Liver (tissue), 9 donors: ENCODE results near the gene ELN. TPM values are rescaled to one million over a fixed set of nuclear protein-coding genes. Genes with fewer than 3 reads are reported as not detected.

ENCODE experiments used
- DNase-seq: peaks from one replicate; pipeline ENCODE4 v3.0.0-alpha.2; 2017; ENCODE audit warnings: low spot score
- H3K27ac ChIP-seq, 2 donors: one replicate each; pipeline ENCODE4 v1.7.0; 2013; ENCODE audit warnings: inconsistent platforms in 2 of 2, low read length in 2 of 2, control low read depth in 1 of 2, low read depth in 1 of 2, mild to moderate bottlenecking in 1 of 2
- H3K27me3 ChIP-seq, 4 donors: one replicate each; pipeline versions ENCODE4 v1.6.1 to v1.7.0; 2013; ENCODE audit warnings: low read length in 3 of 4, inconsistent platforms in 1 of 4, mild to moderate bottlenecking in 1 of 4, moderate library complexity in 1 of 4; ENCODE audit not compliant: control insufficient read depth in 4 of 4, insufficient read depth in 4 of 4
- H3K36me3 ChIP-seq, 4 donors: one replicate each; pipeline versions ENCODE4 v1.6.1 to v1.7.0; 2013; ENCODE audit warnings: low read length in 3 of 4, mild to moderate bottlenecking in 3 of 4, low read depth in 1 of 4, moderate library complexity in 1 of 4; ENCODE audit not compliant: control insufficient read depth in 4 of 4, insufficient read depth in 3 of 4
- H3K4me1 ChIP-seq, 4 donors: one replicate each; pipeline versions ENCODE4 v1.6.1 to v1.7.0; 2013; ENCODE audit warnings: low read length in 3 of 4, mild to moderate bottlenecking in 3 of 4, moderate library complexity in 1 of 4; ENCODE audit not compliant: control insufficient read depth in 4 of 4, insufficient read depth in 4 of 4
- H3K4me3 ChIP-seq, 3 donors: one replicate each; pipeline versions ENCODE4 v1.6.1 to v1.7.0; 2013; ENCODE audit warnings: low read length in 3 of 3, control low read depth in 1 of 3, low read depth in 1 of 3, mild to moderate bottlenecking in 1 of 3
- H3K9ac ChIP-seq, 2 donors: one replicate each; pipeline ENCODE4 v1.7.0; 2013; ENCODE audit warnings: low read length in 2 of 2, mild to moderate bottlenecking in 2 of 2, moderate library complexity in 2 of 2, control low read depth in 1 of 2, low read depth in 1 of 2
- H3K9me3 ChIP-seq, 4 donors: one replicate each; pipeline versions ENCODE4 v1.6.1 to v1.7.0; 2013; ENCODE audit warnings: low read length in 3 of 4; ENCODE audit not compliant: control insufficient read depth in 4 of 4
- EGR1 ChIP-seq, 2 donors: IDR thresholded peaks; 2 replicates each; pipeline ENCODE4 v1.6.1; 2016 to 2018; ENCODE audit warnings: antibody characterized with exemption in 2 of 2, low read depth in 2 of 2
- FOXA1 ChIP-seq: IDR thresholded peaks from 2 replicates; pipeline ENCODE4 v1.6.1; 2016; ENCODE audit warnings: antibody characterized with exemption
- FOXA2 ChIP-seq: IDR thresholded peaks from 2 replicates; pipeline ENCODE4 v1.6.1; 2016; ENCODE audit warnings: antibody characterized with exemption
- GABPA ChIP-seq, 2 donors: IDR thresholded peaks in 1 of 2; conservative IDR thresholded peaks in 1 of 2; 2 replicates each; pipeline ENCODE4 v1.6.1; 2016; ENCODE audit warnings: antibody characterized with exemption in 2 of 2, mild to moderate bottlenecking in 1 of 2, moderate library complexity in 1 of 2
- HNF4G ChIP-seq: IDR thresholded peaks from 2 replicates; pipeline ENCODE4 v1.6.1; 2016; ENCODE audit warnings: antibody characterized with exemption
- JUND ChIP-seq, 2 donors: IDR thresholded peaks; 2 replicates each; pipeline ENCODE4 v1.6.1; 2016; ENCODE audit warnings: antibody characterized with exemption in 2 of 2
- NR2F2 ChIP-seq: IDR thresholded peaks from 2 replicates; pipeline ENCODE4 v1.6.1; 2016; ENCODE audit warnings: antibody characterized with exemption
- RAD21 ChIP-seq, 2 donors: IDR thresholded peaks; 2 replicates each; pipeline ENCODE4 v1.6.1; 2016; ENCODE audit warnings: antibody characterized with exemption in 2 of 2, mild to moderate bottlenecking in 2 of 2
- RXRA ChIP-seq, 2 donors: IDR thresholded peaks; 2 replicates each; pipeline ENCODE4 v1.6.1; 2017 to 2018; ENCODE audit warnings: antibody characterized with exemption in 2 of 2, mild to moderate bottlenecking in 1 of 2
- SP1 ChIP-seq: IDR thresholded peaks from 2 replicates; pipeline ENCODE4 v1.6.1; 2018; ENCODE audit warnings: antibody characterized with exemption, mild to moderate bottlenecking
- TAF1 ChIP-seq: conservative IDR thresholded peaks from 2 replicates; pipeline ENCODE4 v1.6.1; 2016; ENCODE audit warnings: antibody characterized with exemption, mild to moderate bottlenecking
- YY1 ChIP-seq: IDR thresholded peaks from 2 replicates; pipeline ENCODE4 v1.6.1; 2016; ENCODE audit warnings: antibody characterized with exemption, mild to moderate bottlenecking
- WGBS: extraction: QIAGEN DNeasy Blood & Tissue Kit; methylation state at CpG from one replicate; pipeline ENCODE4 v1.1.7; 2013; 5-methylcytosine and 5-hydroxymethylcytosine counted together
- polyA plus RNA-seq, 2 donors: library from polyadenylated mRNA; stranded (reverse) in 1 of 2; unstranded in 1 of 2; fragments of 200-250 nt in 1 of 2; fragments of >200 nt in 1 of 2; fragmentation: Nextera tagmentation in 1 of 2; extraction: Ambion mirVana in 1 of 2; gene quantifications; one replicate each; pipeline versions ENCODE4 v1.2.1 to v1.2.3, GENCODE V29; 2013 to 2015
- total RNA-seq, 2 donors: library from RNA; depleted of rRNA; stranded (reverse); fragments of >200 nt; gene quantifications; one replicate each; pipeline ENCODE4 v1.2.3, GENCODE V29; 2014
- TF ChIP-seq, protein P1 (sequence below): IDR thresholded peaks from 2 replicates; pipeline ENCODE4 v1.6.1; 2016; ENCODE audit warnings: antibody characterized with exemption
- TF ChIP-seq, protein P2 (sequence below): IDR thresholded peaks from 2 replicates; pipeline ENCODE4 v1.6.1; 2016; ENCODE audit warnings: antibody characterized with exemption, mild to moderate bottlenecking
- TF ChIP-seq, protein P3 (sequence below): fragments of 150-350 bp; IDR thresholded peaks from 2 replicates; pipeline ENCODE4 v1.5.1; 2017; ENCODE audit warnings: improper control_type of control experiment, low read depth, low read length; ENCODE audit not compliant: missing input control
- TF ChIP-seq, protein P4 (sequence below): IDR thresholded peaks from 2 replicates; pipeline ENCODE4 v1.6.1; 2016; ENCODE audit warnings: antibody characterized with exemption
- TF ChIP-seq, protein P5 (sequence below): IDR thresholded peaks from 2 replicates; pipeline ENCODE4 v1.6.1; 2016; ENCODE audit warnings: antibody characterized with exemption
- donor health status: healthy.
- donor health status: healthy.
- donor health status: healthy.
- donor health status: healthy.
- donor health status: healthy.

The ELN gene
- total and polyA plus RNA-seq, 4 donors, result 2.7 to 16.3 (median 9.7) TPM

DNA sequence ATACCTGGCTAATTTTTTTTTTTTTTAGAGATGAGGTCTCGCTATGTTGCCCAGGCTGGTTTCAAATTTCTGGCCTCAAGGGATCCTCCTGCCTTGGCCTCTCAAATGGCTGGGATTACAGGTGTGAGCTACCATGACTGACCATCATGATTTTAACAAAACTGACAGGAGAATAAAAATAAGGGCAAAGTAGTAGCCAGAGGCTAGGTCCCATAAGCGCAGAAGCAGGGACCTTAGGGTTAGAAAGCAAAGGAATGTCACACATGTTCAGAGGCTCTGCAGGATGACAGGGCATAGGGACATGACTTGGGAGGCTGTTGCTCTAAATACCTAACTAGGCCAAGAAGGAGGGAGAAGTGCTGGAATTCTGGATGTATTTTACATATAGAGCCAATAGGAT is 50.5 kb downstream of the ELN start (continued):
- TF ChIP-seq NR2F2, result no peak
- TF ChIP-seq, protein P1, sequence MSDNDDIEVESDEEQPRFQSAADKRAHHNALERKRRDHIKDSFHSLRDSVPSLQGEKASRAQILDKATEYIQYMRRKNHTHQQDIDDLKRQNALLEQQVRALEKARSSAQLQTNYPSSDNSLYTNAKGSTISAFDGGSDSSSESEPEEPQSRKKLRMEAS, result no peak
- TF ChIP-seq HNF4G, result no peak
- TF ChIP-seq GABPA (IDR thresholded peaks at IDR 0.05 in 1 of 2, conservative IDR thresholded peaks at IDR 0.05 in 1 of 2), result no peak
- no peak for TF ChIP-seq SP1

DNA sequence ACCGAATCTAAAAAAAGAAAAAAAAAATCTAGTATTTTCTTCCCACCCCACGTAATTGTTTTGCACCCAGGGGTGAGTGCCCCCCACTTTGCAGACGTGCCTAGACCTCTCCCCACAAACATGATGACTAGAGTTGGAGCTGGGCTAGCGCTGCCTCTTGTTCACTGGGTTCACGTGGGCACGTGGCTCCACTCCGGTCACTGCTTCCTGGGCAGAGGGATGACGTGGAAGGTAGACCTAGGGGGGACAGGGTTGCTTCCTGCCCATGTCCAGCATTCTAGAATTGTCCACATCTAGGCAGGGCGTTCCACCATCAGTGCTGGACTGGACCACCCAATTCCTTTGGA is 54.8 kb downstream of the ELN start:
- no peak for DNase-seq

More for the DNA sequence above, 54.8 kb downstream of the ELN start:
- Histone ChIP-seq H3K4me1 (peaks cover 0 to 11% (median 10%) of the 10 kb centered on the region in 4 donors), H3K27ac (no peak overlapping the region), H3K36me3 (no peaks in the 10 kb centered on the region), H3K9me3 (no peaks in the 10 kb centered on the region), H3K4me3 (no peak overlapping the region), H3K27me3 (no peaks in the 10 kb centered on the region), H3K9ac (no peak overlapping the region)
- TF ChIP-seq, protein P2, sequence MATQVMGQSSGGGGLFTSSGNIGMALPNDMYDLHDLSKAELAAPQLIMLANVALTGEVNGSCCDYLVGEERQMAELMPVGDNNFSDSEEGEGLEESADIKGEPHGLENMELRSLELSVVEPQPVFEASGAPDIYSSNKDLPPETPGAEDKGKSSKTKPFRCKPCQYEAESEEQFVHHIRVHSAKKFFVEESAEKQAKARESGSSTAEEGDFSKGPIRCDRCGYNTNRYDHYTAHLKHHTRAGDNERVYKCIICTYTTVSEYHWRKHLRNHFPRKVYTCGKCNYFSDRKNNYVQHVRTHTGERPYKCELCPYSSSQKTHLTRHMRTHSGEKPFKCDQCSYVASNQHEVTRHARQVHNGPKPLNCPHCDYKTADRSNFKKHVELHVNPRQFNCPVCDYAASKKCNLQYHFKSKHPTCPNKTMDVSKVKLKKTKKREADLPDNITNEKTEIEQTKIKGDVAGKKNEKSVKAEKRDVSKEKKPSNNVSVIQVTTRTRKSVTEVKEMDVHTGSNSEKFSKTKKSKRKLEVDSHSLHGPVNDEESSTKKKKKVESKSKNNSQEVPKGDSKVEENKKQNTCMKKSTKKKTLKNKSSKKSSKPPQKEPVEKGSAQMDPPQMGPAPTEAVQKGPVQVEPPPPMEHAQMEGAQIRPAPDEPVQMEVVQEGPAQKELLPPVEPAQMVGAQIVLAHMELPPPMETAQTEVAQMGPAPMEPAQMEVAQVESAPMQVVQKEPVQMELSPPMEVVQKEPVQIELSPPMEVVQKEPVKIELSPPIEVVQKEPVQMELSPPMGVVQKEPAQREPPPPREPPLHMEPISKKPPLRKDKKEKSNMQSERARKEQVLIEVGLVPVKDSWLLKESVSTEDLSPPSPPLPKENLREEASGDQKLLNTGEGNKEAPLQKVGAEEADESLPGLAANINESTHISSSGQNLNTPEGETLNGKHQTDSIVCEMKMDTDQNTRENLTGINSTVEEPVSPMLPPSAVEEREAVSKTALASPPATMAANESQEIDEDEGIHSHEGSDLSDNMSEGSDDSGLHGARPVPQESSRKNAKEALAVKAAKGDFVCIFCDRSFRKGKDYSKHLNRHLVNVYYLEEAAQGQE, result no peak
- TF ChIP-seq SP1 (no peak), HNF4G (no peak), GABPA (IDR thresholded peaks at IDR 0.05 in 1 of 2, conservative IDR thresholded peaks at IDR 0.05 in 1 of 2) (no peak), FOXA2 (no peak), EGR1 (IDR thresholded peaks at IDR 0.05; ENCODE audit: low read depth in 2 of 2) (no peak), YY1 (no peak), FOXA1 (no peak), RXRA (IDR thresholded peaks at IDR 0.05) (no peak), NR2F2 (no peak), TAF1 (no peak), JUND (IDR thresholded peaks at IDR 0.05) (no peak), RAD21 (IDR thresholded peaks at IDR 0.05) (no peak)
- TF ChIP-seq, protein P1, result no peak
- TF ChIP-seq, protein P3, sequence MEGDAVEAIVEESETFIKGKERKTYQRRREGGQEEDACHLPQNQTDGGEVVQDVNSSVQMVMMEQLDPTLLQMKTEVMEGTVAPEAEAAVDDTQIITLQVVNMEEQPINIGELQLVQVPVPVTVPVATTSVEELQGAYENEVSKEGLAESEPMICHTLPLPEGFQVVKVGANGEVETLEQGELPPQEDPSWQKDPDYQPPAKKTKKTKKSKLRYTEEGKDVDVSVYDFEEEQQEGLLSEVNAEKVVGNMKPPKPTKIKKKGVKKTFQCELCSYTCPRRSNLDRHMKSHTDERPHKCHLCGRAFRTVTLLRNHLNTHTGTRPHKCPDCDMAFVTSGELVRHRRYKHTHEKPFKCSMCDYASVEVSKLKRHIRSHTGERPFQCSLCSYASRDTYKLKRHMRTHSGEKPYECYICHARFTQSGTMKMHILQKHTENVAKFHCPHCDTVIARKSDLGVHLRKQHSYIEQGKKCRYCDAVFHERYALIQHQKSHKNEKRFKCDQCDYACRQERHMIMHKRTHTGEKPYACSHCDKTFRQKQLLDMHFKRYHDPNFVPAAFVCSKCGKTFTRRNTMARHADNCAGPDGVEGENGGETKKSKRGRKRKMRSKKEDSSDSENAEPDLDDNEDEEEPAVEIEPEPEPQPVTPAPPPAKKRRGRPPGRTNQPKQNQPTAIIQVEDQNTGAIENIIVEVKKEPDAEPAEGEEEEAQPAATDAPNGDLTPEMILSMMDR, result no peak
- TF ChIP-seq, protein P4, sequence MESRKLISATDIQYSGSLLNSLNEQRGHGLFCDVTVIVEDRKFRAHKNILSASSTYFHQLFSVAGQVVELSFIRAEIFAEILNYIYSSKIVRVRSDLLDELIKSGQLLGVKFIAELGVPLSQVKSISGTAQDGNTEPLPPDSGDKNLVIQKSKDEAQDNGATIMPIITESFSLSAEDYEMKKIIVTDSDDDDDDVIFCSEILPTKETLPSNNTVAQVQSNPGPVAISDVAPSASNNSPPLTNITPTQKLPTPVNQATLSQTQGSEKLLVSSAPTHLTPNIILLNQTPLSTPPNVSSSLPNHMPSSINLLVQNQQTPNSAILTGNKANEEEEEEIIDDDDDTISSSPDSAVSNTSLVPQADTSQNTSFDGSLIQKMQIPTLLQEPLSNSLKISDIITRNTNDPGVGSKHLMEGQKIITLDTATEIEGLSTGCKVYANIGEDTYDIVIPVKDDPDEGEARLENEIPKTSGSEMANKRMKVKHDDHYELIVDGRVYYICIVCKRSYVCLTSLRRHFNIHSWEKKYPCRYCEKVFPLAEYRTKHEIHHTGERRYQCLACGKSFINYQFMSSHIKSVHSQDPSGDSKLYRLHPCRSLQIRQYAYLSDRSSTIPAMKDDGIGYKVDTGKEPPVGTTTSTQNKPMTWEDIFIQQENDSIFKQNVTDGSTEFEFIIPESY, result no peak
- TF ChIP-seq, protein P5, sequence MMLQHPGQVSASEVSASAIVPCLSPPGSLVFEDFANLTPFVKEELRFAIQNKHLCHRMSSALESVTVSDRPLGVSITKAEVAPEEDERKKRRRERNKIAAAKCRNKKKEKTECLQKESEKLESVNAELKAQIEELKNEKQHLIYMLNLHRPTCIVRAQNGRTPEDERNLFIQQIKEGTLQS, result no peak
- WGBS, result 93% methylated on average over 9 of the region's 9 CpGs
